ENCODE data around the gene TM9SF1. TPM values are rescaled to one million over a fixed set of nuclear protein-coding genes. Genes with fewer than 3 reads are reported as not detected.

Gene TM9SF1
- total and polyA plus RNA-seq, 9 of the 15 experiments (the other 6 are each of a cell fraction or from before 2014, with no cell fraction given): 5.3 to 20.3 (median 11.8) TPM

- TF ChIP-seq, protein P1, sequence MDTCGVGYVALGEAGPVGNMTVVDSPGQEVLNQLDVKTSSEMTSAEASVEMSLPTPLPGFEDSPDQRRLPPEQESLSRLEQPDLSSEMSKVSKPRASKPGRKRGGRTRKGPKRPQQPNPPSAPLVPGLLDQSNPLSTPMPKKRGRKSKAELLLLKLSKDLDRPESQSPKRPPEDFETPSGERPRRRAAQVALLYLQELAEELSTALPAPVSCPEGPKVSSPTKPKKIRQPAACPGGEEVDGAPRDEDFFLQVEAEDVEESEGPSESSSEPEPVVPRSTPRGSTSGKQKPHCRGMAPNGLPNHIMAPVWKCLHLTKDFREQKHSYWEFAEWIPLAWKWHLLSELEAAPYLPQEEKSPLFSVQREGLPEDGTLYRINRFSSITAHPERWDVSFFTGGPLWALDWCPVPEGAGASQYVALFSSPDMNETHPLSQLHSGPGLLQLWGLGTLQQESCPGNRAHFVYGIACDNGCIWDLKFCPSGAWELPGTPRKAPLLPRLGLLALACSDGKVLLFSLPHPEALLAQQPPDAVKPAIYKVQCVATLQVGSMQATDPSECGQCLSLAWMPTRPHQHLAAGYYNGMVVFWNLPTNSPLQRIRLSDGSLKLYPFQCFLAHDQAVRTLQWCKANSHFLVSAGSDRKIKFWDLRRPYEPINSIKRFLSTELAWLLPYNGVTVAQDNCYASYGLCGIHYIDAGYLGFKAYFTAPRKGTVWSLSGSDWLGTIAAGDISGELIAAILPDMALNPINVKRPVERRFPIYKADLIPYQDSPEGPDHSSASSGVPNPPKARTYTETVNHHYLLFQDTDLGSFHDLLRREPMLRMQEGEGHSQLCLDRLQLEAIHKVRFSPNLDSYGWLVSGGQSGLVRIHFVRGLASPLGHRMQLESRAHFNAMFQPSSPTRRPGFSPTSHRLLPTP (IDR thresholded peaks at IDR 0.05; ENCODE audit: borderline replicate concordance, extremely low read depth, insufficient read length): no peak
- no peak for TF ChIP-seq HNRNPL (IDR thresholded peaks at IDR 0.05; ENCODE audit: low read depth, low read length)
- TF ChIP-seq ZNF584 (CRISPR knock-in tag; IDR thresholded peaks at IDR 0.05; ENCODE audit: low read depth): no peak
- no peak for TF ChIP-seq ELK3 (CRISPR knock-in tag; IDR thresholded peaks at IDR 0.05)
- TF ChIP-seq SMAD2 (IDR thresholded peaks at IDR 0.05; ENCODE audit: low read depth, low read length): no peak
- peak; percentile 94 for TF ChIP-seq KLF13 (tag; IDR thresholded peaks at IDR 0.05; ENCODE audit: borderline replicate concordance, low read depth)
- TF ChIP-seq MAFK (IDR thresholded peaks at IDR 0.05; ENCODE audit: low read length): no peak
- 0 out of 2 replicates have a peak, but pooled peaks have one; percentile 20 for TF ChIP-seq SRSF1 (IDR thresholded peaks at IDR 0.05; ENCODE audit: low read depth, low read length)
- TF ChIP-seq ARNT (IDR thresholded peaks at IDR 0.05): peak in 1 of 2 experiments; percentile 63; a peak in 2 of 4 replicates
- TF ChIP-seq FOSL1 (tag; conservative IDR thresholded peaks at IDR 0.05): 0 out of 2 replicates have a peak, but pooled peaks have one; percentile 20
- TF ChIP-seq SMAD3 (CRISPR knock-in tag; conservative IDR thresholded peaks at IDR 0.05): 0 out of 2 replicates have a peak, but pooled peaks have one; percentile 17
- TF ChIP-seq BRD4 (IDR thresholded peaks at IDR 0.05): no peak
- TF ChIP-seq, protein P2, sequence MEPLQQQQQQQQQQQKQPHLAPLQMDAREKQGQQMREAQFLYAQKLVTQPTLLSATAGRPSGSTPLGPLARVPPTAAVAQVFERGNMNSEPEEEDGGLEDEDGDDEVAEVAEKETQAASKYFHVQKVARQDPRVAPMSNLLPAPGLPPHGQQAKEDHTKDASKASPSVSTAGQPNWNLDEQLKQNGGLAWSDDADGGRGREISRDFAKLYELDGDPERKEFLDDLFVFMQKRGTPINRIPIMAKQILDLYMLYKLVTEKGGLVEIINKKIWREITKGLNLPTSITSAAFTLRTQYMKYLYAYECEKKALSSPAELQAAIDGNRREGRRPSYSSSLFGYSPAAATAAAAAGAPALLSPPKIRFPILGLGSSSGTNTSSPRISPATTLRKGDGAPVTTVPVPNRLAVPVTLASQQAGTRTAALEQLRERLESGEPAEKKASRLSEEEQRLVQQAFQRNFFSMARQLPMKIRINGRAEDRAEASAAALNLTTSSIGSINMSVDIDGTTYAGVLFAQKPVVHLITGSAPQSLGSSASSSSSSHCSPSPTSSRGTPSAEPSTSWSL (CRISPR knock-in tag; IDR thresholded peaks at IDR 0.05; ENCODE audit: borderline replicate concordance): no peak
- TF ChIP-seq KAT7 (CRISPR knock-in tag; IDR thresholded peaks at IDR 0.05; ENCODE audit: borderline replicate concordance): no peak
- 0 out of 4 replicates have a peak, but pooled peaks of 1 of the 2 experiments have one; percentile 43 for TF ChIP-seq RCOR1 (IDR thresholded peaks at IDR 0.05; ENCODE audit: borderline replicate concordance in 1 of 2, low read depth in 2 of 2, low read length in 2 of 2)
- no peak for TF ChIP-seq NFATC3 (IDR thresholded peaks at IDR 0.05)
- TF ChIP-seq, protein P3, sequence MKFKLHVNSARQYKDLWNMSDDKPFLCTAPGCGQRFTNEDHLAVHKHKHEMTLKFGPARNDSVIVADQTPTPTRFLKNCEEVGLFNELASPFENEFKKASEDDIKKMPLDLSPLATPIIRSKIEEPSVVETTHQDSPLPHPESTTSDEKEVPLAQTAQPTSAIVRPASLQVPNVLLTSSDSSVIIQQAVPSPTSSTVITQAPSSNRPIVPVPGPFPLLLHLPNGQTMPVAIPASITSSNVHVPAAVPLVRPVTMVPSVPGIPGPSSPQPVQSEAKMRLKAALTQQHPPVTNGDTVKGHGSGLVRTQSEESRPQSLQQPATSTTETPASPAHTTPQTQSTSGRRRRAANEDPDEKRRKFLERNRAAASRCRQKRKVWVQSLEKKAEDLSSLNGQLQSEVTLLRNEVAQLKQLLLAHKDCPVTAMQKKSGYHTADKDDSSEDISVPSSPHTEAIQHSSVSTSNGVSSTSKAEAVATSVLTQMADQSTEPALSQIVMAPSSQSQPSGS (CRISPR knock-in tag; IDR thresholded peaks at IDR 0.05): no peak
- TF ChIP-seq LCOR (CRISPR knock-in tag; IDR thresholded peaks at IDR 0.05): no peak
- TF ChIP-seq, protein P4, sequence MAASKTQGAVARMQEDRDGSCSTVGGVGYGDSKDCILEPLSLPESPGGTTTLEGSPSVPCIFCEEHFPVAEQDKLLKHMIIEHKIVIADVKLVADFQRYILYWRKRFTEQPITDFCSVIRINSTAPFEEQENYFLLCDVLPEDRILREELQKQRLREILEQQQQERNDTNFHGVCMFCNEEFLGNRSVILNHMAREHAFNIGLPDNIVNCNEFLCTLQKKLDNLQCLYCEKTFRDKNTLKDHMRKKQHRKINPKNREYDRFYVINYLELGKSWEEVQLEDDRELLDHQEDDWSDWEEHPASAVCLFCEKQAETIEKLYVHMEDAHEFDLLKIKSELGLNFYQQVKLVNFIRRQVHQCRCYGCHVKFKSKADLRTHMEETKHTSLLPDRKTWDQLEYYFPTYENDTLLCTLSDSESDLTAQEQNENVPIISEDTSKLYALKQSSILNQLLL (CRISPR knock-in tag; IDR thresholded peaks at IDR 0.05; ENCODE audit: borderline replicate concordance): no peak
Observed at GRCh38 chr14:24188251-24189058, 6.8 kb downstream of the TM9SF1 start, which contains the start of gene IPO4 (continued).
